NCI-H510A (cell line): ENCODE results near the gene ARHGEF25.
A peak's percentile ranks its signal among the peaks of the same experiment; 100 is the strongest.
"Not testable (repeated sequence)": the region's sequence is repeated elsewhere in the genome, so short reads cannot be mapped to it uniquely, and the experiment has no call there.

Experiments used
- DNase-seq: peaks from one replicate; lab custom pipeline; 2025; lab: John Stamatoyannopoulos, UW

Gene ARHGEF25

GRCh38 chr12:57611108-57611826, at the start of gene ARHGEF25:
TSS of gene ARHGEF25 (plus strand) at chr12:57611435. CDS start at chr12:57611895, 460 bp downstream.
- peak; percentile 62 for DNase-seq

GRCh38 chr12:57563358-57563757, 47.9 kb upstream of the ARHGEF25 start:
- DNase-seq: no peak

DNA sequence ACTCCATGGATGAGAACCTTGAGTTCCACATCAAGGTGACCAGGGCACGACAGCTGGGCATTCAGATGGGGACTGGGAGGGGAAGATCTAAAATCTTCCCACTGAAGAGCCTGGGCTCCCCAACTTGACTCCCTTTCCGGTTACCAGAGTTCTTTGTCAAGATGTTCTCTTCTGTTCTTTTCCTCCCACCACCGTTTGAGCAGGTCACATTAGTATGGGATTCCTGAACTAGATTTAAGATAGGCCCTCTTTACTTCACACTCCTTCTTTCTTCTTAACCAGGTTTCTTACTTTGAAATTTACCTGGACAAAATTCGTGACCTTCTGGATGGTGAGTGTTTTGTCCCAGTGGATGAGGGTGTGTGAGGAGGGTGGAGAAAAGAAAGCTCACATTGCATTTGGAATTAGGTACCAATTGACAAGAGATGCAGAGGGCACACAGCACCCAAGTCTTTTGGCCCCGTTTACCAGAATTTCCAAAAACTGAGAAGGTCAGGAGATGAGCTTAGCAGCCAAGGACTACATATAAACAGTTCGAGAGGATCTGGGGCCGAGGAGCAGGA, 47.0 kb upstream of the ARHGEF25 start:
- DNase-seq: no peak

GRCh38 chr12:57568838-57569237, 42.4 kb upstream of the ARHGEF25 start:
- no peak for DNase-seq

GRCh38 chr12:57569858-57570257, 41.4 kb upstream of the ARHGEF25 start:
- DNase-seq: no peak

DNA sequence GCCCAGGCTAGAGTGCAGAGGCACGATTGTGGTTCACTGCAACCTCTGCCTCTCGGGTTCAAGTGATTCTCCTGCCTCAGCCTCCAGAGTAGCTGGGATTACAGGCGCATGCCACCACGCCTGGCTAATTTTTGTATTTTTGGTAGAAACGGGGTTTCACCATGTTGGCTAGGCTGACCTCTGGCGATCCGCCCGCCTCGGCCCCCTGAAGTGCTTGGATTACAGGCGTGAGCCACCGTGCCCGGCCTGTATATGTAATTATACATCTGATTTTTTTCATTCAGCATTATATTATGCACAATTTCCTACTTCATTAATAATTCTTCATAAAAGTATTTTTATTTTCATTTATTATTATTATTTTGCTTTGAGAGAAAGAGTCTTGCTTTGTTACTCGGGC, 40.8 kb upstream of the ARHGEF25 start:
- DNase-seq: not testable (repeated sequence)

- no peak for DNase-seq
Measured at GRCh38 chr12:57571926-57572762, 39.1 kb upstream of the ARHGEF25 start.

DNA sequence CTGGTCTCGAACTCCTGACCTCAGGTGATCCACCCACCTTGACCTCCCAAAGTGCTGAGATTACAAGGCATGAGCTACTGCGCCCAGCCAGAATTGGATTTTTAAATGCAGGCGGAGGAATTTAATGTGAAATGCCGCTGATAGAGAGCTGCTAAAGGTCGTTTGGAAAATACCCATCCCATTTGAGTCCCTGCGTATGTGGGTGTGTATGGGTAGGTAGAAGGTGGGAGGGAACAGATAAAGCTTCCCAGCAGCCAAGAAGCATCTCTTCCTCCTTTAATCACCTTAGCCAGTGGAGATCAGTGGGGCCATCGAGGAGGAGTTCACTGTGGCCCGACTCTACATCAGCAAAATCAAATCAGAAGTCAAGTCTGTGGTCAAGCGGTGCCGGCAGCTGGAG, 36.4 kb upstream of the ARHGEF25 start:
- no peak for DNase-seq

DNA sequence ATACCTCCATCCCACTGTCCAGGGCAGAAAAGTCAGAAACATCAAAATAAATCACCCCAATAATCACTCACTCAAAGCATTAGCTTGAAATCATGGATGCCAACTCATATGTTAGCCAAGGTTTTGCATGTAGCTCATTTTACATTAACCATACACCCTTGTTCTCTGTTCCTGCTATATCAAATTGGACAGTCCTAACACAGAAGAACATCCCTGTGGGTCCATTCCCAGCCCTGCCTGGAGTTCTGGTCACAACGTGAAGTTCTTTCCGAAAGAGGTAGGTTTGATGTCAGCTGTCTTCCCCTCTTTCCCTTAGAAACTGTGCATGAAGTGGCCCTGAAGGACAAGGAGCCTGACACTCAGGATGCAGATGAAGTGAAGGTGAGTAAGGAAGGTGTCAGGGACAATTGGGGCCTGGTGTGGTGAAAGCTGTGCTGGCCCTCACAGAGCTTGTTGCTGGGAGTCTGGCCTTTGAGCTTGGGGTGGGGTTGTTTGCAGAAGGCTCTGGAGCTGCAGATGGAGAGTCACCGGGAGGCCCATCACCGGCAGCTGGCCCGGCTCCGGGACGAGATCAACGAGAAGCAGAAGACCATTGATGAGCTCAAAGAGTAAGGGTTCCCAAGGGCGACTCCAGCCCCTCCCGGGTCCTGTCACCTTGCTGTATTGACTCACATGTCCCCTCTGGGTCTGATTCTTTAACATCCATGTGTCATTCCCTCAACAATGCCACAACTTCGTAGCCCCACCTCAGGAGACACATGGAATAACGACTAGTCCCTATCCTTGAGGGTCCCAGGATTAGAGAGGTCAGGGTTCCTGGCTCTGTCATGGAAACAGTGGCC, 35.2 kb upstream of the ARHGEF25 start:
- no peak for DNase-seq

- DNase-seq: no peak
Measured at GRCh38 chr12:57576613-57577160, 34.5 kb upstream of the ARHGEF25 start.

GRCh38 chr12:57577981-57578758, 33.1 kb upstream of the ARHGEF25 start:
- DNase-seq: no peak

GRCh38 chr12:57579011-57579410, 32.2 kb upstream of the ARHGEF25 start:
- DNase-seq: no peak

DNA sequence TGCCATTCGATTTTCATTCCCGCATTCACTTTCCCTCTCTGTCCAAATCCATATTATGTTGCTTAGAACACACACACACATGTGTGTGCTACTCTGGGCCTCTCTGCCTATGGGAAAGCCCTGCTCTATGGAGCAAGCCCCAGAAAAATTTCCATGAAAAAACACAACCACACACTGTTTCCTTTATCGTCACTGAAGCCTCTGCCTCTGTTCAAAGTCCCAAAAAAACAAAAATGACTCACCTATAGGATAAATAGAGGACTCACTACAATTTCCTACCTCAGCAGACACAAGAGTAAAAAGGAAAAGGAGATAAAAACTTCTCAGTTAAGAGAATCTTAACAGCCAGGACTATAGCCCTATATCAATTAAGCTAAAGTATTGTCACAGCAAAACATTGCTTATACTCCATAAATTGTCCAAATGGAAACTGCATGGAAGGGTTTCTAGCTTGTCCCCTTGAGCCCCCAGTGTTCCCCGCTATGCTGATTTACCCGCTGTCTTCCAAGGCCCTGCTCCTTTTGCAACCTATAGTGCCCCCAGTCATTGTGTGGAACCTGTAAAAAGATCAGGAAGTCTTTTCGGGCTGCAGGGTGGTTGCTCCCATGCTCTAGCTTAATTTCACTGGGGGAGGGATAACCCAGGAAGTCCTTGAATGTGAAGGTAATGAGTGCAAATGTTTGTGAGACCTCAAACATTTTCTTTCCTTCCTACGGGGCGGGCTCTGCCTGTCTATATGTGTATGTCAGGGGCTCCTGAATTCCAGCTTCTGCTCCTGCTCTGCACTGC, 31.4 kb upstream of the ARHGEF25 start:
- no peak for DNase-seq

DNA sequence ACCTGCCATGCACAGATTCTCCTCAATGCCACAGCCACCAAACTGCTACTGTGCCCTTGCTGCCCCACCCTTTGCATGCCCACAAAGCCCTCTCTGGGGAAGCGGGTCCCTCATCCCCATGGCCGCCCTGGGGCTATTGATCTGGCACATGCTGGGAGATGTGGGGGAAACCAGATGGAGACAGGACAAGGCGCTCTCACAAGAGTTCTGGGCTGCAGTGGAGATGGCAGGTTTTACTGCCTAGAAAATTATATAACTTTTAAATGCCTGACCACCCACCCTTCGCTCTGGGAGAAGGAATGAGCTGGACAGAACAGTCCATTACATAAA, 30.8 kb upstream of the ARHGEF25 start:
- DNase-seq: no peak

DNA sequence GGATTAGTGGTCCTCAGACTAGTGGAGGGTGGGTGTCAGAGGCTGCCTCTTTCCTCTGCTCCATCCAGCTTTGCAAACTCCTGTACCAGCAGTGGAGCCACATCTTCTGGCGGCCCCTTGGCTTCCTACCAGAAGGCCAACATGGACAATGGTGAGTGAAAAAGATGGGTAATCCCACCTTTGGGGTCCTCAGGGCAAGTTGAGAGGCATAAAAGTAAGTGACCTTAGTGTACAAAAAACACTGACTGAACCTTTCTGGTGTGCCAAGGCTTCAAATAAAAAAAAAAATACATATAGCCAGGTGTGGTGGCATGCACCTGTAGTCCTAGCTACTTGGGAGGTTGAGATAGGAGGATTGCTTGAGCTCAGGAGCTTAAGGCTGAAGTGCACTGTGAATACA, 29.4 kb upstream of the ARHGEF25 start:
- no peak for DNase-seq

- no peak for DNase-seq
Measured at GRCh38 chr12:57582440-57582839, 28.8 kb upstream of the ARHGEF25 start.

DNA sequence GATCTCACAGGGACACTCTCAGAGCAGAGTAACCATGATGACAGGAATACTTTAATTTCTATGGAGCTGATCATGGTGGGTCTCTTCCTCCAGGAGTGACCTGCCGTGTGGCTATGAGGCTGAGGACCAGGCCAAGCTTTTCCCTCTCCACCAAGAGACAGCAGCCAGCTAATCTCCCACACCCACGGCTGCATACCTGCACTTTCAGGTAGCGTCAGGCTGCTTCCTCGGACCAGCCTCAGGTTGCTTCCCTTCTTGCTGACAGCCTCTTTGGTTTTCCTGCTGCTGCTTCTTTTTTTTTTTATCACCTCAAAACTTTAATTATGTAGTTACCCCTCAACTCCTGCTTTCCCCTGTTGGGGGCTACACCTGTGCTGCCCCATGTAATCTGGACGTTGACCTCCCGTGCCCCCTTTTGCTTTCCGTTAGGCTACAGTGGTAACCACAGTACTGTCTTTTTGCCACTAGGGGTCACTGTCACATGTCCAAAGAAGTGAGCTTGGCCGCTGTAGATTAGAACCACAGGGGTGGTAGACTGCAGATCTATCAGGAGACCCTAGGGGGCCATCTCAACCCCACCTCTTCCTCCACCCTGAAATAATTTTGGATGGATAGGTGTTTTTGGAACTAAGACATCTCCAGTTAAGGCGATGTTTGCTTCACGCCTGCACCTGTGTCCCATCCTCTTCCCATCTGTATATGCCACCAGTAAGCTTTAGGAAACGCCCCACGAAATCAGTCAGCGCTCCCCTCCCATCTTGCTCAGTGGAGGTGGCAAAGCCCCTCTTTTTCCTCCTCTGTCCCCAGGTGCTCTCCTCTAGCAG, 28.0 kb upstream of the ARHGEF25 start:
- peak; percentile 72 for DNase-seq

- no peak for DNase-seq
Measured at GRCh38 chr12:57584050-57584449, 27.2 kb upstream of the ARHGEF25 start.

DNA sequence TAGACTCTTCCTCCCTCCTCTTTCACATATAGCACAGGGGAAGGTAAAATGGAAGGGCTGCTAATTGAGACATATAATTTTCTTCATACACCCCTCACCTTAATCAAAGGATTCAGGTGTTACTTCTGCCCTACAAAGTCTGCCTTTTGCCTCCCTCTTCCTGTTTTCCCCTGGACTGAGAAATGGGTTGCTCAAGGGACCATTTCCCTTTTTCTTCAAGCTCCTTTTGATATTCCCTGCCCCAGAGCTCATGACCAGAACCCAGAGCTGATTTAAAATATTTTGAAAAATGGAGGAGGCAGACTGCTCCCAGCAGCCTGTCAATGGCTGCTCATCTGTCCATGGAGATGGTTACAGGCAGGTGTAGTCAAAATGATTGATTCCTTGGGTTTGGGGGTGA, 26.5 kb upstream of the ARHGEF25 start:
- DNase-seq: no peak
